Hair follicular keratinocyte (primary cell): ENCODE data around the gene SLC40A1. TPM values are rescaled to one million over a fixed set of nuclear protein-coding genes. Genes with fewer than 3 reads are reported as not detected.

Experiments used
- total RNA-seq: library from RNA; depleted of rRNA; stranded (reverse); fragments of >200 nt; gene quantifications from 2 replicates; pipeline ENCODE4 v1.2.3, GENCODE V29; 2015

SLC40A1 gene, protein sequence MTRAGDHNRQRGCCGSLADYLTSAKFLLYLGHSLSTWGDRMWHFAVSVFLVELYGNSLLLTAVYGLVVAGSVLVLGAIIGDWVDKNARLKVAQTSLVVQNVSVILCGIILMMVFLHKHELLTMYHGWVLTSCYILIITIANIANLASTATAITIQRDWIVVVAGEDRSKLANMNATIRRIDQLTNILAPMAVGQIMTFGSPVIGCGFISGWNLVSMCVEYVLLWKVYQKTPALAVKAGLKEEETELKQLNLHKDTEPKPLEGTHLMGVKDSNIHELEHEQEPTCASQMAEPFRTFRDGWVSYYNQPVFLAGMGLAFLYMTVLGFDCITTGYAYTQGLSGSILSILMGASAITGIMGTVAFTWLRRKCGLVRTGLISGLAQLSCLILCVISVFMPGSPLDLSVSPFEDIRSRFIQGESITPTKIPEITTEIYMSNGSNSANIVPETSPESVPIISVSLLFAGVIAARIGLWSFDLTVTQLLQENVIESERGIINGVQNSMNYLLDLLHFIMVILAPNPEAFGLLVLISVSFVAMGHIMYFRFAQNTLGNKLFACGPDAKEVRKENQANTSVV
- total RNA-seq, result not detected in 2 replicates

DNA sequence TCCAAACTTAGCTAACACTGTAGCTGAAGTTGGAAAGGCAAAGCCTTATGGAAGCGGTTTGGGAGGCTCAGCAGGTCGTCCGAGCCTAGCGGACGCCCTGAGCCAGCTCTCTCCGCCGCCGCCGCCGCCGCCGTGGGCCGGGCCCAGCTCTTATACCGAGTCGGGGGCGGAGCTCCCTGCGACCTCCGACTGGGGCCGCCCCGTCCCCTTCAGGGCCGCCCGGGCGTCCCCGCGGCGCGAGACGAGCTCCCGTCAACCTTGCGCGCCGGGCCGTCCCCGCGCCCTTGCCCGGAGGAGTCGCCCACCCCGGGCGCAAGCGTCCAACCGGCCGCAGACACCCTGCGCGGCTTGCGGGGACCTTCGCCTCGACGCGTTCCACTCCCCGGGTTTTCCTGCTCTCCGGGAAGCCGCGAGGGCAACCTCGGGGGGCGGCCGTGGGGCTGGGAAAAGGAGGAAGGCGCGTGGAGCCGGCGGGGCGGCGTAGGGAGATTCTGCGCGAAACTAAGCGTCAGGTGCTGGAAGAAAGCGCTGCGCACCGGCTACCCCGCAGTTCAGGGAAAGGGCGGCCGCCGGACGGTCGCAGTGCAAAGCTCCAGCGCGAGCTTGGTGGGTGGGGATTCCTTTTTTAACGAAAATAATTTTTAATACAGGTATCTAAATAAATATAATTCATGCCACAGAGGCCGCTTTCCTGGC lies at the start of gene SLC40A1:
Gene SLC40A1 (minus strand): TSS at position 129 of the 696 bp plus-strand sequence. CDS start 326 bp downstream, outside the sequence.

Other genes starting within 250 kb of the SLC40A1 start
- gene WDR75, start 139.3 kb downstream of the SLC40A1 start, total RNA-seq, result 35.5 and 38.0 TPM in 2 replicates
- 24.5 and 40.4 TPM in 2 replicates for gene ASNSD1, start 80.7 kb upstream of the SLC40A1 start, total RNA-seq
- gene ANKAR, start 93.9 kb upstream of the SLC40A1 start, total RNA-seq, result 0.23 and 0.53 TPM in 2 replicates
- gene OSGEPL1, start 182.0 kb upstream of the SLC40A1 start, total RNA-seq, result 9.2 and 9.8 TPM in 2 replicates
- gene ORMDL1, start 203.6 kb upstream of the SLC40A1 start, total RNA-seq, result 33.9 and 38.0 TPM in 2 replicates
- 7.7 and 15.9 TPM in 2 replicates for gene PMS1, start 203.7 kb upstream of the SLC40A1 start, total RNA-seq